Endothelial cell of umbilical vein (primary cell): Measurements from ENCODE around the gene THBS1. TPM values are rescaled to one million over a fixed set of nuclear protein-coding genes. Genes with fewer than 3 reads are reported as not detected.
A peak's percentile ranks its signal among the peaks of the same experiment; 100 is the strongest.

ENCODE experiments used
- BruUV-seq: library from RNA; stranded (reverse); fragments of 400-500 nt; replicated peaks from 2 replicates; lab custom pipeline; 2021; lab: Mats Ljungman, UMichigan
- CTCF ChIA-PET: fragments of 300-600, 350-600 bp; sonication (Branson Sonifier 250); formaldehyde crosslinking; loops from one replicate; lab custom pipeline; 2021; ENCODE audit warnings: antibody characterized with exemption, inconsistent platforms; lab: Charles Lee
- POLR2A ChIA-PET: fragments of 300-600, 350-600 bp; sonication (Branson Sonifier 250); formaldehyde crosslinking; loops from one replicate; lab custom pipeline; 2021; ENCODE audit warnings: antibody characterized with exemption, inconsistent platforms; lab: Charles Lee
- DNase-seq: peaks from one replicate; pipeline ENCODE4 v3.0.0-alpha.2; 2011; ENCODE audit warnings: low read depth, low spot score
- FAIRE-seq: peaks from 2 replicates; lab custom pipeline; 2011; peaks lifted over from hg19 to GRCh38; lab: Jason Lieb, UNC
- H2AFZ ChIP-seq: 2 replicates; pipeline ENCODE4 v1.6.0; 2012; ENCODE audit warnings: low read depth, low read length, control low read depth, inconsistent platforms
- H3K27ac ChIP-seq: 2 replicates; pipeline ENCODE4 v1.5.1; 2011; ENCODE audit warnings: low read depth, mild to moderate bottlenecking, control low read depth, low read length, moderate library complexity; ENCODE audit not compliant: insufficient read depth
- H3K27me3 ChIP-seq, 2 experiments: 2 replicates each; pipeline versions ENCODE4 v1.6.0 to v1.6.1; 2011; ENCODE audit warnings: low read length in 2 of 2, mixed read lengths in 1 of 2; ENCODE audit not compliant: control insufficient read depth in 2 of 2, insufficient read depth in 2 of 2
- H3K36me3 ChIP-seq, 2 experiments: 2 replicates in 1 of 2; 3 replicates in 1 of 2; pipeline ENCODE4 v1.5.1; 2011; ENCODE audit warnings: low read length in 2 of 2, mild to moderate bottlenecking in 1 of 2, moderate library complexity in 1 of 2; ENCODE audit not compliant: control insufficient read depth in 2 of 2, insufficient read depth in 2 of 2; ENCODE audit errors: extremely low read depth in 1 of 2
- H3K4me1 ChIP-seq: 3 replicates; pipeline ENCODE4 v1.5.1; 2011; ENCODE audit warnings: mild to moderate bottlenecking, low read length; ENCODE audit not compliant: control insufficient read depth, insufficient read depth; ENCODE audit errors: extremely low read depth
- H3K4me2 ChIP-seq: 2 replicates; pipeline ENCODE4 v1.6.1; 2011; ENCODE audit warnings: low read length, control low read depth, mixed read lengths; ENCODE audit not compliant: insufficient read depth
- H3K4me3 ChIP-seq, 3 experiments: fragments of 200-600 bp in 1 of 3; sonication (generic), shearing (Covaris generic) in 1 of 3; replicated peaks in 1 of 3; 2 replicates each; pipeline ENCODE4 v1.5.1; 2011 to 2016; ENCODE audit warnings: control low read depth in 3 of 3, low read length in 3 of 3, mild to moderate bottlenecking in 2 of 3, inconsistent platforms in 1 of 3, low read depth in 1 of 3, moderate library complexity in 1 of 3; ENCODE audit not compliant: insufficient read depth in 1 of 3
- H3K79me2 ChIP-seq: 2 replicates; pipeline ENCODE4 v1.6.0; 2012; ENCODE audit warnings: low read length, inconsistent platforms; ENCODE audit not compliant: control insufficient read depth, insufficient read depth
- H3K9ac ChIP-seq: replicated peaks from 2 replicates; pipeline ENCODE3; 2011; ENCODE audit warnings: low read length, control low read depth; ENCODE audit not compliant: insufficient read depth; ENCODE audit errors: extremely low read depth
- H3K9me1 ChIP-seq: replicated peaks from 3 replicates; pipeline ENCODE4 v1.6.0; 2011; ENCODE audit warnings: mild to moderate bottlenecking, low read length; ENCODE audit not compliant: control insufficient read depth, insufficient read depth; ENCODE audit errors: extremely low read depth
- H3K9me3 ChIP-seq: replicated peaks from 2 replicates; pipeline ENCODE4 v1.5.1; 2012; ENCODE audit warnings: low read length, inconsistent platforms; ENCODE audit not compliant: control insufficient read depth, insufficient read depth
- H4K20me1 ChIP-seq: replicated peaks from 2 replicates; pipeline ENCODE3; 2011; ENCODE audit warnings: mild to moderate bottlenecking, low read length; ENCODE audit not compliant: control insufficient read depth, insufficient read depth; ENCODE audit errors: extremely low read depth
- EZH2 ChIP-seq: IDR thresholded peaks from 2 replicates; pipeline ENCODE4 v1.6.1; 2012; ENCODE audit warnings: borderline replicate concordance, low read depth, mild to moderate bottlenecking, moderate library complexity, low read length, inconsistent platforms; ENCODE audit not compliant: severe bottlenecking
- FOS ChIP-seq: IDR thresholded peaks from 2 replicates; pipeline ENCODE4 v1.6.1; 2011; ENCODE audit warnings: mild to moderate bottlenecking, low read length, moderate library complexity, borderline replicate concordance; ENCODE audit not compliant: insufficient read depth
- GATA2 ChIP-seq: IDR thresholded peaks from 2 replicates; pipeline ENCODE4 v1.7.0; 2011; ENCODE audit warnings: low read depth, mild to moderate bottlenecking, moderate library complexity, mixed read lengths, low read length; ENCODE audit not compliant: insufficient read length, insufficient read depth
- JUN ChIP-seq: IDR thresholded peaks from 2 replicates; pipeline ENCODE4 v1.6.1; 2011; ENCODE audit warnings: borderline replicate concordance, low read depth; ENCODE audit not compliant: insufficient read length, insufficient read depth
- MYC ChIP-seq: IDR thresholded peaks from one replicate; pipeline ENCODE4 v1.6.1; 2011; ENCODE audit warnings: mild to moderate bottlenecking, low read depth, low read length
- POLR2A ChIP-seq: IDR thresholded peaks from 2 replicates; pipeline ENCODE4 v1.6.1; 2012; ENCODE audit warnings: low read depth, mild to moderate bottlenecking, control low read depth, low read length
- POLR2AphosphoS5 ChIP-seq: IDR thresholded peaks from 2 replicates; pipeline ENCODE4 v1.6.1; 2012; ENCODE audit warnings: low read depth, mild to moderate bottlenecking, control low read depth, low read length, moderate library complexity; ENCODE audit not compliant: insufficient read depth
- dilution Hi-C: fragments of 300-500 bp; cut with MboI; formaldehyde crosslinking; loops from one replicate; pipeline ENCODE4 v1.15.0; 2019; ENCODE audit warnings: low sequenced_read_pairs; ENCODE audit not compliant: extremely low pct_ligation_motif_present
- intact Hi-C: fragments of 100-400 bp; cut with micrococcal nuclease; formaldehyde crosslinking; loops from one replicate; pipeline ENCODE4 v1.10.0; 2022
- polyA plus RNA-seq, 4 experiments: library from polyadenylated mRNA; depleted of rRNA in 3 of 4; stranded (reverse) in 3 of 4; unstranded in 1 of 4; fragments of >200 nt; gene quantifications; 2 replicates each; pipeline versions ENCODE4 v1.2.1 to v1.2.3, GENCODE V29; 2011 to 2012; ENCODE audit warnings: missing spikeins in 1 of 4
- total RNA-seq: library from RNA; stranded (reverse); gene quantifications from 2 replicates; pipeline ENCODE4 v1.2.3, GENCODE V29; 2021
- TF ChIP-seq, protein P1 (sequence below): IDR thresholded peaks from 2 replicates; pipeline ENCODE4 v1.6.1; 2011; ENCODE audit not compliant: insufficient read depth, insufficient read length
- TF ChIP-seq, protein P2 (sequence below), 2 donors: IDR thresholded peaks; 1 replicate in 1 of 2; 2 replicates in 1 of 2; pipeline ENCODE4 v1.5.1; 2011; ENCODE audit warnings: low read length in 2 of 2, mild to moderate bottlenecking in 2 of 2, moderate library complexity in 2 of 2, control low read depth in 1 of 2, inconsistent platforms in 1 of 2, low read depth in 1 of 2; ENCODE audit not compliant: insufficient read depth in 1 of 2; ENCODE audit errors: extremely low read depth in 1 of 2

The THBS1 gene
- total and polyA plus RNA-seq, 2 donors (not counting 3 experiments of a cell fraction or from before 2014, with no cell fraction given): 6,293 to 8,883 TPM

DNA sequence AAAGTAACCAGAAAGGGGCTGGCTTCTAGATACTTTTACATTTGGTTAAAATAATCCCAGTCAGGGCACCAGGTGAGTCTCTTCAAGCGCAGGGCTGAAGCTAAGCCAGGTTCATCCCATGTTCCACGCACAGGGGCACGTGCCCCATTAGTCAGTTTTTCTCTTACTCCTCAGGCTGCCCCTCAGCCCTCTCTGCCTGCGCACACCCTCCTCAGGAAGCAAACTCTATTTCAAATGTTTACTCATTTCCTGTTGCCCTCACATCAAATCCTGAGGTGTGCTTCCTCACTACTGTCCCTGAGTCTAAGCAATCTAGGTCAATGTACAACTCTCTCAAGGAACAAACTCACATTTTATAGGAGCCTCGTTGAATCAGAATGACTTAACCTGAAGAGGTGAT lies 48.5 kb downstream of the THBS1 start:
- H3K9me3 ChIP-seq: no peaks in the 10 kb centered on the region
- no peaks in the 10 kb centered on the region for H3K9me1 ChIP-seq
- H3K36me3 ChIP-seq: no peaks in the 10 kb centered on the region
- CTCF ChIA-PET: interaction anchor here (1.0 to 5.8 kb wide), 10 partner anchors 8 to 127 kb away, joined by 3 to 63 read pairs (median 4); no protein-coding TSS in a partner anchor
- peak; percentile 96 for FAIRE-seq
- peaks cover 41% of the 10 kb centered on the region for H3K4me1 ChIP-seq
- TF ChIP-seq EZH2 (no peak), FOS (peak; percentile 80), POLR2A (no peak), POLR2AphosphoS5 (peak; percentile 68), GATA2 (peak; percentile 33), MYC (peak; percentile 79), JUN (peak; percentile 63)
- TF ChIP-seq, protein P1, sequence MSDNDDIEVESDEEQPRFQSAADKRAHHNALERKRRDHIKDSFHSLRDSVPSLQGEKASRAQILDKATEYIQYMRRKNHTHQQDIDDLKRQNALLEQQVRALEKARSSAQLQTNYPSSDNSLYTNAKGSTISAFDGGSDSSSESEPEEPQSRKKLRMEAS: peak; percentile 76
- POLR2A ChIA-PET: no interaction called here
- peak overlapping the region; percentile 61 for H3K27ac ChIP-seq
- H3K4me3 ChIP-seq: no peak overlapping the region
- no peak overlapping the region for H2AFZ ChIP-seq
- intact Hi-C loops (loop anchor here (2.0 to 10.0 kb wide), 4 partner anchors 13 to 295 kb away; partner anchors contain the start of gene GPR176), dilution Hi-C loops (no loop called here)
- no TSS peak for BruUV-seq
- H3K9ac ChIP-seq: no peak overlapping the region
- H3K4me2 ChIP-seq: no peak overlapping the region
- H3K79me2 ChIP-seq: no peaks in the 10 kb centered on the region
- no peaks in the 10 kb centered on the region for H3K27me3 ChIP-seq
- DNase-seq: peak; percentile 88
- no peaks in the 10 kb centered on the region for H4K20me1 ChIP-seq

DNA sequence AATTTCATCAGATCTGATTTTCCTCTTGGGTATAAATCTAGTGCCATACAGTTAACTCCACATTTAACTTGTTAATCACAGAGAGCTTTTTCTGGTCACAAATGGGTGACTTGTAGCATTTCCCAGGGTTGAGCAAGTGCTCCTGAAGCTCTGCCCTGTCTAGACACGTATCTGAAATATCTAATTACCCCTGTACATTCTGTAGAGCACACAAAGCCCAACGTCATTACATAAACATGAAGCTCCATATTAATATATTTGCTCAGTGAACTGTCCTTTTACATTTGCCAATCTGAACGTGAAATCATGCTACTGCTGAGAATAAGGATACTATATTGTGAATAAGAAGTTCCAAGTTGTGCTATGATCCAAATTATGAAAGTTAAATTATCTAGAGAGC lies 49.0 kb downstream of the THBS1 start:
- DNase-seq (no peak), FAIRE-seq (no peak)
- TF ChIP-seq MYC (no peak), FOS (no peak), GATA2 (no peak), POLR2AphosphoS5 (no peak), POLR2A (no peak), JUN (no peak), EZH2 (no peak)
- TF ChIP-seq, protein P1: no peak
- TF ChIP-seq, protein P2, sequence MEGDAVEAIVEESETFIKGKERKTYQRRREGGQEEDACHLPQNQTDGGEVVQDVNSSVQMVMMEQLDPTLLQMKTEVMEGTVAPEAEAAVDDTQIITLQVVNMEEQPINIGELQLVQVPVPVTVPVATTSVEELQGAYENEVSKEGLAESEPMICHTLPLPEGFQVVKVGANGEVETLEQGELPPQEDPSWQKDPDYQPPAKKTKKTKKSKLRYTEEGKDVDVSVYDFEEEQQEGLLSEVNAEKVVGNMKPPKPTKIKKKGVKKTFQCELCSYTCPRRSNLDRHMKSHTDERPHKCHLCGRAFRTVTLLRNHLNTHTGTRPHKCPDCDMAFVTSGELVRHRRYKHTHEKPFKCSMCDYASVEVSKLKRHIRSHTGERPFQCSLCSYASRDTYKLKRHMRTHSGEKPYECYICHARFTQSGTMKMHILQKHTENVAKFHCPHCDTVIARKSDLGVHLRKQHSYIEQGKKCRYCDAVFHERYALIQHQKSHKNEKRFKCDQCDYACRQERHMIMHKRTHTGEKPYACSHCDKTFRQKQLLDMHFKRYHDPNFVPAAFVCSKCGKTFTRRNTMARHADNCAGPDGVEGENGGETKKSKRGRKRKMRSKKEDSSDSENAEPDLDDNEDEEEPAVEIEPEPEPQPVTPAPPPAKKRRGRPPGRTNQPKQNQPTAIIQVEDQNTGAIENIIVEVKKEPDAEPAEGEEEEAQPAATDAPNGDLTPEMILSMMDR (IDR thresholded peaks at IDR 0.05; ENCODE audit: extremely low read depth in 1 of 2, insufficient read depth in 1 of 2, low read depth in 1 of 2, low read length in 2 of 2): no peak
- dilution Hi-C loops (no loop called here), intact Hi-C loops (loop anchor here (2.0 to 10.0 kb wide), 4 partner anchors 13 to 295 kb away; partner anchors contain the start of gene GPR176)
- H3K9me3 ChIP-seq: no peaks in the 10 kb centered on the region
- peak overlapping the region; percentile 61 for H3K27ac ChIP-seq
- no peaks in the 10 kb centered on the region for H3K9me1 ChIP-seq
- H4K20me1 ChIP-seq: no peaks in the 10 kb centered on the region
- POLR2A ChIA-PET: no interaction called here
- H3K4me3 ChIP-seq: no peak overlapping the region
- CTCF ChIA-PET: interaction anchor here (1.0 to 5.8 kb wide), 7 partner anchors 9 to 127 kb away, joined by 3 to 63 read pairs (median 5); no protein-coding TSS in a partner anchor
- H3K79me2 ChIP-seq: no peaks in the 10 kb centered on the region
- no peaks in the 10 kb centered on the region for H3K27me3 ChIP-seq
- H3K4me1 ChIP-seq: peaks cover 37% of the 10 kb centered on the region
- no peaks in the 10 kb centered on the region for H3K36me3 ChIP-seq
- TSS peak; percentile 76 for BruUV-seq
- no peak overlapping the region for H3K9ac ChIP-seq
- no peak overlapping the region for H3K4me2 ChIP-seq
- H2AFZ ChIP-seq: no peak overlapping the region
